ENCODE measurements around the gene DPYD.

The DPYD gene

GRCh38 chr1:97906567-97907241 is 14.1 kb downstream of the DPYD start:
- Histone ChIP-seq H3K9me3 (ENCODE audit: control insufficient read depth, insufficient read depth, low read length) (no peaks in the 10 kb centered on the region), H3K27ac (ENCODE audit: low read length) (no peak overlapping the region), H3K36me3 (ENCODE audit: control insufficient read depth, insufficient read depth, low read length) (no peaks in the 10 kb centered on the region), H3K4me3 (ENCODE audit: low read length) (no peak overlapping the region), H3K4me1 (ENCODE audit: control insufficient read depth, insufficient read depth, low read length) (no peaks in the 10 kb centered on the region), H3K27me3 (ENCODE audit: control insufficient read depth, insufficient read depth, low read length) (no peaks in the 10 kb centered on the region)
- WGBS (ENCODE audit: insufficient coverage, insufficient read length): no CpG with 5 or more reads among the region's 7 CpGs
- no peak for DNase-seq (ENCODE audit: low read depth, low spot score)

- Histone ChIP-seq H3K4me3 (ENCODE audit: low read length) (no peak overlapping the region), H3K36me3 (ENCODE audit: control insufficient read depth, insufficient read depth, low read length) (no peaks in the 10 kb centered on the region), H3K9me3 (ENCODE audit: control insufficient read depth, insufficient read depth, low read length) (no peaks in the 10 kb centered on the region), H3K27ac (ENCODE audit: low read length) (no peak overlapping the region), H3K4me1 (ENCODE audit: control insufficient read depth, insufficient read depth, low read length) (no peaks in the 10 kb centered on the region), H3K27me3 (ENCODE audit: control insufficient read depth, insufficient read depth, low read length) (no peaks in the 10 kb centered on the region)
- WGBS (ENCODE audit: insufficient coverage, insufficient read length): no CpG with 5 or more reads among the region's 6 CpGs
- no peak for DNase-seq (ENCODE audit: low read depth, low spot score)
These were observed 15.5 kb downstream of the DPYD start for GRCh38 chr1:97905141-97905940.

GRCh38 chr1:97904534-97904933 is 16.3 kb downstream of the DPYD start:
- H3K4me3 ChIP-seq (ENCODE audit: low read length): no peak overlapping the region
- H3K27ac ChIP-seq (ENCODE audit: low read length): no peak overlapping the region
- no peak for DNase-seq (ENCODE audit: low read depth, low spot score)
- no peaks in the 10 kb centered on the region for H3K9me3 ChIP-seq (ENCODE audit: control insufficient read depth, insufficient read depth, low read length)
- H3K4me1 ChIP-seq (ENCODE audit: control insufficient read depth, insufficient read depth, low read length): no peaks in the 10 kb centered on the region
- no peaks in the 10 kb centered on the region for H3K27me3 ChIP-seq (ENCODE audit: control insufficient read depth, insufficient read depth, low read length)
- H3K36me3 ChIP-seq (ENCODE audit: control insufficient read depth, insufficient read depth, low read length): no peaks in the 10 kb centered on the region

- H3K4me1 ChIP-seq (ENCODE audit: control insufficient read depth, insufficient read depth, low read length): no peaks in the 10 kb centered on the region
- H3K36me3 ChIP-seq (ENCODE audit: control insufficient read depth, insufficient read depth, low read length): no peaks in the 10 kb centered on the region
- H3K27me3 ChIP-seq (ENCODE audit: control insufficient read depth, insufficient read depth, low read length): no peaks in the 10 kb centered on the region
- H3K27ac ChIP-seq (ENCODE audit: low read length): no peak overlapping the region
- no peak overlapping the region for H3K4me3 ChIP-seq (ENCODE audit: low read length)
- H3K9me3 ChIP-seq (ENCODE audit: control insufficient read depth, insufficient read depth, low read length): no peaks in the 10 kb centered on the region
- no peak for DNase-seq (ENCODE audit: low read depth, low spot score)
- WGBS (ENCODE audit: insufficient coverage, insufficient read length): no CpG with 5 or more reads among the region's 1 CpG
These were observed 17.2 kb downstream of the DPYD start for GRCh38 chr1:97903626-97904025.

- H3K36me3 ChIP-seq (ENCODE audit: control insufficient read depth, insufficient read depth, low read length): no peaks in the 10 kb centered on the region
- no peaks in the 10 kb centered on the region for H3K4me1 ChIP-seq (ENCODE audit: control insufficient read depth, insufficient read depth, low read length)
- H3K27ac ChIP-seq (ENCODE audit: low read length): no peak overlapping the region
- no CpG with 5 or more reads among the region's 2 CpGs for WGBS (ENCODE audit: insufficient coverage, insufficient read length)
- no peaks in the 10 kb centered on the region for H3K9me3 ChIP-seq (ENCODE audit: control insufficient read depth, insufficient read depth, low read length)
- DNase-seq (ENCODE audit: low read depth, low spot score): no peak
- no peaks in the 10 kb centered on the region for H3K27me3 ChIP-seq (ENCODE audit: control insufficient read depth, insufficient read depth, low read length)
- H3K4me3 ChIP-seq (ENCODE audit: low read length): no peak overlapping the region
These were observed 18.8 kb downstream of the DPYD start for GRCh38 chr1:97902067-97902466.

- no peaks in the 10 kb centered on the region for H3K36me3 ChIP-seq (ENCODE audit: control insufficient read depth, insufficient read depth, low read length)
- DNase-seq (ENCODE audit: low read depth, low spot score): no peak
- no peaks in the 10 kb centered on the region for H3K4me1 ChIP-seq (ENCODE audit: control insufficient read depth, insufficient read depth, low read length)
- H3K27me3 ChIP-seq (ENCODE audit: control insufficient read depth, insufficient read depth, low read length): no peaks in the 10 kb centered on the region
- H3K9me3 ChIP-seq (ENCODE audit: control insufficient read depth, insufficient read depth, low read length): no peaks in the 10 kb centered on the region
- no peak overlapping the region for H3K27ac ChIP-seq (ENCODE audit: low read length)
- no CpG with 5 or more reads among the region's 2 CpGs for WGBS (ENCODE audit: insufficient coverage, insufficient read length)
- H3K4me3 ChIP-seq (ENCODE audit: low read length): no peak overlapping the region
These were observed 19.7 kb downstream of the DPYD start for GRCh38 chr1:97901017-97901658.

GRCh38 chr1:97898948-97899347 is 21.9 kb downstream of the DPYD start:
- Histone ChIP-seq H3K27ac (ENCODE audit: low read length) (no peak overlapping the region), H3K9me3 (ENCODE audit: control insufficient read depth, insufficient read depth, low read length) (no peaks in the 10 kb centered on the region), H3K4me3 (ENCODE audit: low read length) (no peak overlapping the region), H3K4me1 (ENCODE audit: control insufficient read depth, insufficient read depth, low read length) (no peaks in the 10 kb centered on the region), H3K27me3 (ENCODE audit: control insufficient read depth, insufficient read depth, low read length) (no peaks in the 10 kb centered on the region), H3K36me3 (ENCODE audit: control insufficient read depth, insufficient read depth, low read length) (no peaks in the 10 kb centered on the region)
- DNase-seq (ENCODE audit: low read depth, low spot score): no peak
- no CpG with 5 or more reads among the region's 3 CpGs for WGBS (ENCODE audit: insufficient coverage, insufficient read length)

GRCh38 chr1:97895278-97895677 is 25.6 kb downstream of the DPYD start:
- Histone ChIP-seq H3K9me3 (ENCODE audit: control insufficient read depth, insufficient read depth, low read length) (no peaks in the 10 kb centered on the region), H3K4me1 (ENCODE audit: control insufficient read depth, insufficient read depth, low read length) (no peaks in the 10 kb centered on the region), H3K4me3 (ENCODE audit: low read length) (no peak overlapping the region), H3K36me3 (ENCODE audit: control insufficient read depth, insufficient read depth, low read length) (no peaks in the 10 kb centered on the region), H3K27me3 (ENCODE audit: control insufficient read depth, insufficient read depth, low read length) (no peaks in the 10 kb centered on the region), H3K27ac (ENCODE audit: low read length) (no peak overlapping the region)
- no peak for DNase-seq (ENCODE audit: low read depth, low spot score)
- WGBS (ENCODE audit: insufficient coverage, insufficient read length): no CpG with 5 or more reads among the region's 1 CpG

GRCh38 chr1:97893844-97894243 is 27.0 kb downstream of the DPYD start:
- no peaks in the 10 kb centered on the region for H3K4me1 ChIP-seq (ENCODE audit: control insufficient read depth, insufficient read depth, low read length)
- H3K4me3 ChIP-seq (ENCODE audit: low read length): no peak overlapping the region
- DNase-seq (ENCODE audit: low read depth, low spot score): no peak
- no peaks in the 10 kb centered on the region for H3K36me3 ChIP-seq (ENCODE audit: control insufficient read depth, insufficient read depth, low read length)
- H3K9me3 ChIP-seq (ENCODE audit: control insufficient read depth, insufficient read depth, low read length): no peaks in the 10 kb centered on the region
- no peaks in the 10 kb centered on the region for H3K27me3 ChIP-seq (ENCODE audit: control insufficient read depth, insufficient read depth, low read length)
- no peak overlapping the region for H3K27ac ChIP-seq (ENCODE audit: low read length)

- H3K9me3 ChIP-seq (ENCODE audit: control insufficient read depth, insufficient read depth, low read length): no peaks in the 10 kb centered on the region
- H3K27ac ChIP-seq (ENCODE audit: low read length): no peak overlapping the region
- H3K36me3 ChIP-seq (ENCODE audit: control insufficient read depth, insufficient read depth, low read length): no peaks in the 10 kb centered on the region
- no peak for DNase-seq (ENCODE audit: low read depth, low spot score)
- WGBS (ENCODE audit: insufficient coverage, insufficient read length): no CpG with 5 or more reads among the region's 1 CpG
- no peaks in the 10 kb centered on the region for H3K4me1 ChIP-seq (ENCODE audit: control insufficient read depth, insufficient read depth, low read length)
- no peak overlapping the region for H3K4me3 ChIP-seq (ENCODE audit: low read length)
- no peaks in the 10 kb centered on the region for H3K27me3 ChIP-seq (ENCODE audit: control insufficient read depth, insufficient read depth, low read length)
These were observed 34.6 kb downstream of the DPYD start for GRCh38 chr1:97886199-97886598.
